ENCODE results near the gene DYRK4. TPM values are rescaled to one million over a fixed set of nuclear protein-coding genes. Genes with fewer than 3 reads are reported as not detected.
A peak's percentile ranks its signal among the peaks of the same experiment; 100 is the strongest.

DYRK4 gene
- polyA plus RNA-seq, 3 donors: 17.4 to 26.9 (median 22.4) TPM

DNA sequence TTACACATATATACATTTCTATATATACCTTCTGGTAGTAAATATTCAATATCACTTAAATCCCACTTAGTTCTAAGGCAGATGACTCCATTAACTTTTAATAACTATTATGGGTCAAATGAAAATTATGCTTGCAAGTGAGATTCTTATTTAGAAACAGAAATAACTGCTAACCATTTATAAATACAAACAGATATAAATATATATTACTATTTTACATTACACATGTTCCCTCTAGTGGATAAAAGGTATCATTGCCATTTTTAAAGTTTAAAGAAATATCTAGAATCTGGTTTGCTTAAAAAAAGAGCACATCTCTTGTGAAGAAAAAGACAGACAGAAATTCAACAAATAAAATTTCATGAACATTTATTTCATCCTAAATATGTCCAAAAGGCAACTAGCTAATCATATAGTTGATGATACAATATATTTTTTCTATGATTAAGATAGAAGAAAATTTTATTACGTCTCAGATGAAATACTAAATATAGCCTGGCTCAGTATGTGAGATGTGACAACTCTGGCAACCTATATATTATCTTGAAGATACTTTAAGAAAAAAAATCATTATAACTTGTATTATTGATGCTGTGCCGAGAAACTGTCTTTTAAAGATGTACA lies 35.0 kb upstream of the DYRK4 start:
- Histone ChIP-seq H3K4me1 (ENCODE audit: control insufficient read depth in 1 of 2, insufficient read depth in 2 of 2, low read length in 2 of 2) (no peaks in the 10 kb centered on the region), H3K9ac (ENCODE audit: insufficient read depth, low read length, poor library complexity, severe bottlenecking) (no peak overlapping the region), H3K4me3 (replicated peaks in 1 of 3; ENCODE audit: low read depth in 2 of 3, low read length in 3 of 3) (no peak overlapping the region), H4K20me1 (ENCODE audit: insufficient read depth, low read length) (no peaks in the 10 kb centered on the region), H3K79me2 (ENCODE audit: insufficient read depth, low read length) (no peaks in the 10 kb centered on the region), H3K27me3 (ENCODE audit: control insufficient read depth in 2 of 2, insufficient read depth in 2 of 2, low read length in 2 of 2) (no peaks in the 10 kb centered on the region), H3K9me3 (replicated peaks in 1 of 2; ENCODE audit: control insufficient read depth in 1 of 2, insufficient read depth in 1 of 2, low read length in 2 of 2) (no peaks in the 10 kb centered on the region), H2AFZ (ENCODE audit: insufficient read depth, low read depth, low read length, poor library complexity, severe bottlenecking) (no peak overlapping the region), H3K36me3 (replicated peaks in 1 of 2; ENCODE audit: control insufficient read depth in 1 of 2, insufficient read depth in 2 of 2, low read length in 2 of 2) (peaks cover 54 to 82% of the 10 kb centered on the region in 2 donors), H3K4me2 (replicated peaks; ENCODE audit: extremely low read depth, low read length, poor library complexity, severe bottlenecking) (no peak overlapping the region), H3K27ac (ENCODE audit: low read depth in 1 of 2, low read length in 2 of 2) (no peak overlapping the region)
- no peaks in the 10 kb centered on the region for H3K4me1 Mint-ChIP-seq
- intact Hi-C loops (cut with micrococcal nuclease): loop anchor here in 1 of 2 donors (5.0 to 10.0 kb wide), 2 partner anchors 105 to 222 kb away; no protein-coding TSS in a partner anchor
- H3K9me3 Mint-ChIP-seq: peaks cover 0 to 3% (median 0%) of the 10 kb centered on the region in 7 donors
- no peak overlapping the region for H3K27ac Mint-ChIP-seq
- H3K27me3 Mint-ChIP-seq (ENCODE audit: low read depth in 3 of 3): no peaks in the 10 kb centered on the region
- peak in 1 of 3 donors; percentile 25 for DNase-seq
- TF ChIP-seq, protein P1, sequence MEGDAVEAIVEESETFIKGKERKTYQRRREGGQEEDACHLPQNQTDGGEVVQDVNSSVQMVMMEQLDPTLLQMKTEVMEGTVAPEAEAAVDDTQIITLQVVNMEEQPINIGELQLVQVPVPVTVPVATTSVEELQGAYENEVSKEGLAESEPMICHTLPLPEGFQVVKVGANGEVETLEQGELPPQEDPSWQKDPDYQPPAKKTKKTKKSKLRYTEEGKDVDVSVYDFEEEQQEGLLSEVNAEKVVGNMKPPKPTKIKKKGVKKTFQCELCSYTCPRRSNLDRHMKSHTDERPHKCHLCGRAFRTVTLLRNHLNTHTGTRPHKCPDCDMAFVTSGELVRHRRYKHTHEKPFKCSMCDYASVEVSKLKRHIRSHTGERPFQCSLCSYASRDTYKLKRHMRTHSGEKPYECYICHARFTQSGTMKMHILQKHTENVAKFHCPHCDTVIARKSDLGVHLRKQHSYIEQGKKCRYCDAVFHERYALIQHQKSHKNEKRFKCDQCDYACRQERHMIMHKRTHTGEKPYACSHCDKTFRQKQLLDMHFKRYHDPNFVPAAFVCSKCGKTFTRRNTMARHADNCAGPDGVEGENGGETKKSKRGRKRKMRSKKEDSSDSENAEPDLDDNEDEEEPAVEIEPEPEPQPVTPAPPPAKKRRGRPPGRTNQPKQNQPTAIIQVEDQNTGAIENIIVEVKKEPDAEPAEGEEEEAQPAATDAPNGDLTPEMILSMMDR (IDR thresholded peaks at IDR 0.05): peak; percentile 79
- peaks cover 51% of the 10 kb centered on the region in 2 donors for H3K36me3 Mint-ChIP-seq
- no peak overlapping the region for H3K4me3 Mint-ChIP-seq
- no CpG with 5 or more reads among the region's 2 CpGs for WGBS (ENCODE audit: insufficient coverage)

DNA sequence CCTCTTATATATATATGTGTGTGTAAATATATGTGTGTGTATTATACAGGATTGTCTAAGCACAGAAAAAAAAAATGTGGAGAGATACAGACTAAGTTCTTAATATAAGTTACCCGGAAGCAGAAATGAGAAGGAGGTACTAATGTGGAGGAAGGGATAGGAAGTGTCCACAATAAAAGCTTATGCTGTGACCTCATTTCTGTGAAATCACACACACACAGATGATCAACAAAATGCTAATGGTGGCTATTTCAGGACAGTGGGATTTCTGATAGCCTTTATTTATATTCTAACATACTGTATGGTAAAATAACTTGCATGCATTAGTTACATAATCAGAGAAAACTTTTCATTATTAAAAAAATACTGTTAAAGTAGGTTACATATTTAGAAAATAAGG lies 31.8 kb upstream of the DYRK4 start:
- peaks cover 29 to 30% of the 10 kb centered on the region in 2 donors for H3K36me3 Mint-ChIP-seq
- intact Hi-C loops (cut with micrococcal nuclease): loop anchor here (10.0 kb wide), 2 partner anchors 205 to 655 kb away; partner anchors contain the start of genes PARP11 (in 2 of the 2) and TIGAR (in 1 of the 2)

More for the DNA sequence above, 31.8 kb upstream of the DYRK4 start:
- Mint-ChIP-seq H3K27me3 (ENCODE audit: low read depth in 3 of 3) (no peaks in the 10 kb centered on the region), H3K4me1 (no peaks in the 10 kb centered on the region), H3K9me3 (no peaks in the 10 kb centered on the region), H3K4me3 (no peak overlapping the region), H3K27ac (peak overlapping the region in 1 of 7 donors; percentile 23)
- H2AFZ ChIP-seq (ENCODE audit: insufficient read depth, low read depth, low read length, poor library complexity, severe bottlenecking): no peak overlapping the region
- TF ChIP-seq, protein P1 (IDR thresholded peaks at IDR 0.05): no peak
- H3K27ac ChIP-seq (ENCODE audit: low read depth in 1 of 2, low read length in 2 of 2): no peak overlapping the region
- no peak overlapping the region for H3K9ac ChIP-seq (ENCODE audit: insufficient read depth, low read length, poor library complexity, severe bottlenecking)
- no peaks in the 10 kb centered on the region for H3K4me1 ChIP-seq (ENCODE audit: control insufficient read depth in 1 of 2, insufficient read depth in 2 of 2, low read length in 2 of 2)
- no peak overlapping the region for H3K4me3 ChIP-seq (replicated peaks in 1 of 3; ENCODE audit: low read depth in 2 of 3, low read length in 3 of 3)
- no peaks in the 10 kb centered on the region for H3K9me3 ChIP-seq (replicated peaks in 1 of 2; ENCODE audit: control insufficient read depth in 1 of 2, insufficient read depth in 1 of 2, low read length in 2 of 2)
- DNase-seq: no peak
- no peaks in the 10 kb centered on the region for H4K20me1 ChIP-seq (ENCODE audit: insufficient read depth, low read length)
- H3K4me2 ChIP-seq (replicated peaks; ENCODE audit: extremely low read depth, low read length, poor library complexity, severe bottlenecking): no peak overlapping the region
- H3K27me3 ChIP-seq (ENCODE audit: control insufficient read depth in 2 of 2, insufficient read depth in 2 of 2, low read length in 2 of 2): no peaks in the 10 kb centered on the region
- WGBS (ENCODE audit: insufficient coverage): no CpG with 5 or more reads among the region's 1 CpG
- peaks cover 57 to 87% of the 10 kb centered on the region in 2 donors for H3K36me3 ChIP-seq (replicated peaks in 1 of 2; ENCODE audit: control insufficient read depth in 1 of 2, insufficient read depth in 2 of 2, low read length in 2 of 2)
- peaks cover 3% of the 10 kb centered on the region for H3K79me2 ChIP-seq (ENCODE audit: insufficient read depth, low read length)

Data from CD14-positive monocyte (primary cell).